Eye (tissue), 1 donor: Measurements from ENCODE around the gene PIK3C2G.
"Not testable (repeated sequence)": the region's sequence is repeated elsewhere in the genome, so short reads cannot be mapped to it uniquely, and the experiment has no call there.

Experiments
- DNase-seq: peaks from one replicate; pipeline ENCODE4 v3.0.0-alpha.2; 2015

Gene PIK3C2G, protein sequence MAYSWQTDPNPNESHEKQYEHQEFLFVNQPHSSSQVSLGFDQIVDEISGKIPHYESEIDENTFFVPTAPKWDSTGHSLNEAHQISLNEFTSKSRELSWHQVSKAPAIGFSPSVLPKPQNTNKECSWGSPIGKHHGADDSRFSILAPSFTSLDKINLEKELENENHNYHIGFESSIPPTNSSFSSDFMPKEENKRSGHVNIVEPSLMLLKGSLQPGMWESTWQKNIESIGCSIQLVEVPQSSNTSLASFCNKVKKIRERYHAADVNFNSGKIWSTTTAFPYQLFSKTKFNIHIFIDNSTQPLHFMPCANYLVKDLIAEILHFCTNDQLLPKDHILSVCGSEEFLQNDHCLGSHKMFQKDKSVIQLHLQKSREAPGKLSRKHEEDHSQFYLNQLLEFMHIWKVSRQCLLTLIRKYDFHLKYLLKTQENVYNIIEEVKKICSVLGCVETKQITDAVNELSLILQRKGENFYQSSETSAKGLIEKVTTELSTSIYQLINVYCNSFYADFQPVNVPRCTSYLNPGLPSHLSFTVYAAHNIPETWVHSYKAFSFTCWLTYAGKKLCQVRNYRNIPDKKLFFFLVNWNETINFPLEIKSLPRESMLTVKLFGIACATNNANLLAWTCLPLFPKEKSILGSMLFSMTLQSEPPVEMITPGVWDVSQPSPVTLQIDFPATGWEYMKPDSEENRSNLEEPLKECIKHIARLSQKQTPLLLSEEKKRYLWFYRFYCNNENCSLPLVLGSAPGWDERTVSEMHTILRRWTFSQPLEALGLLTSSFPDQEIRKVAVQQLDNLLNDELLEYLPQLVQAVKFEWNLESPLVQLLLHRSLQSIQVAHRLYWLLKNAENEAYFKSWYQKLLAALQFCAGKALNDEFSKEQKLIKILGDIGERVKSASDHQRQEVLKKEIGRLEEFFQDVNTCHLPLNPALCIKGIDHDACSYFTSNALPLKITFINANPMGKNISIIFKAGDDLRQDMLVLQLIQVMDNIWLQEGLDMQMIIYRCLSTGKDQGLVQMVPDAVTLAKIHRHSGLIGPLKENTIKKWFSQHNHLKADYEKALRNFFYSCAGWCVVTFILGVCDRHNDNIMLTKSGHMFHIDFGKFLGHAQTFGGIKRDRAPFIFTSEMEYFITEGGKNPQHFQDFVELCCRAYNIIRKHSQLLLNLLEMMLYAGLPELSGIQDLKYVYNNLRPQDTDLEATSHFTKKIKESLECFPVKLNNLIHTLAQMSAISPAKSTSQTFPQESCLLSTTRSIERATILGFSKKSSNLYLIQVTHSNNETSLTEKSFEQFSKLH (N-terminal part only)

DNA sequence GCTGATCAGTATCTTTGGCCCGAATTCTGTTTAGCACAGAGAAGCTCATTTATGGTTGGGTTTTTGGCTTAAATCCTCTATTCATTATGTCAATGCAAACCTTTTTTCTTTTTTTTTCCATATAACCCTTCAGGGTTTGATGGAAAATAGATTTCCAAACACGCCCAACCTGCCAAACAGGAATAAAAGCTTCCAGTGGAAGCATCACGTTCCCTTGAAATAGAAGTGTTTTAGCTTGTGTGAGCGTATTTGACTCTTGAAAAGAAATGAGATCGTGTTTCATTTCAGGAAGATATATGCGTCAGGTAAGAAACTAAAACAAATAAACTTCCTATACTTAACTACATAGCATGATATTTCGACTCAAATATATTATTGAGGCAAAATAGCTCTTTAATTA is at the start of gene PIK3C2G:
Gene PIK3C2G, plus strand, starts transcription at position 246 of the 400 bp plus-strand sequence. CDS start 20,564 bp downstream, outside the sequence.
- peak; percentile 51 for DNase-seq

DNA sequence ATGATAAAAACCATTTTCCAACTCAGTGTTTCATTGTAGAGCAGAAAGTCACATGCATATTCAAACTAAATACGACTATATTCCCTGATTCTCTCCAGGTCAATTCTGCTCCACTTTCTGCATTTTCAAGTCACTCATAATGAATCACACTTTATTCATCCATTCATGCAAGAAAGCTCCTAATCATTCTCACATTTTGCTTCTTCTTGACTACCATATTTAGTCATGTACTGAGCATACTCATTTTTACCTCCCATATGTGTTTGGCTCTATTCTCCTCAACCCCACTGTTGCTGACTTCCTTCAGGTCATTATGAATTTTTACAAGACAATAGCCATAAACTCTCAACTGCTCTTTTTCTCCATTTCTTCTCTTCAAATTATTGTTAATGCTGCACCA is 43.4 kb upstream of the PIK3C2G start:
- no peak for DNase-seq

DNA sequence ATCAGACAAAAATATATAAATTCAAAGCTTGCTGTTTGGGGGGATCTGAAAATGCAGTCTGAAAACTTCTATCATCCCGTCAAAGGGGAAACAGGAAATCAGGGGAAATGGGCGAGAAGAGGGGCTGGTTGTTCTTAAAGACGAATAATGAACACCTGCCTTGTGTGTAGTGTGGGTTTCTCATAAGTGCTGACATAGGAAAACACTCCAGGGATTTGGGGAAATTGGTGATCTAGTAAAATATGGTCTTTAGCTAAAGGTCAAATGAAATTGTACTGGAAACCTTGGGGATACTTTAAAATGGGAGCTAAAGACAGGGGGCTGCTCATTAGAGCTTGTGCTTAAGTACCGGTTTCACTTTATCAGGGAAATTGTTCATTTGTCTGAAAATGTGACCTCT is 39.6 kb upstream of the PIK3C2G start:
- no peak for DNase-seq

DNA sequence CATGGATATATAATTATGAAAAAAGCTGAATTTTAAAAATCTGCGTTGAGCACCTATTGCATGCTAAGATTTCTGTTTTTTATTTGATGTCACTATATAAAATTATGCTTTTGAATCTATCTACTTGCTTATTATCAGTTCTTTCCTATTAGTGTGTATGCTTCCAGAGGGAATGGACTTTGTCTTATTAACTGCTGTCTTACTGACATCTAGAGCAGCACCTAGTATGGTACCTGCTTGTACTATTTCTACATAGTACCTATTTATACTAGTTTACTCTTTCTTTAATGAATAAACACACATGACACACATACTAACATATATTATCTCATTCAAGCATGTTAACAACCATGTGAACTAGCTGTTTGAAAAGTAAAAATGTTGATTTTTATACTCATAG is 38.6 kb upstream of the PIK3C2G start:
- no peak for DNase-seq

DNA sequence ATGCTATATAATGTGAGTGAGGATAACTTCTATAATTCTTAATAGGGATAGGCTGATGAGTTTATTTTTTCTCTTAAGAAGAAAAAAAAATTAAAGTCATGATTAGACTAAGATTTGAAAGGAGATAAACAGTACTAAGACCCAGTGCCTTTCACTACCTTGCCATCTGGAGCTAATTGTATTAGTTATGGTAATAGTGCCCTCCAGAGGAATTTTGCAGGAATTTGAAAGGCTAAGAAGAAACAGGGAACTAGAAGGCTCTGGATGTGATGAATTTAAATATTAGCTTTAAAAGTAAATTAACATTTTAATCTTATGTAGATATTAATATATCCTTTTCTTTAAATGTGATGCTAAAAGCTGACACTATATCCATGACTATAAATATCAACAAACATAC is 36.6 kb upstream of the PIK3C2G start:
- peak; percentile 63 for DNase-seq

DNA sequence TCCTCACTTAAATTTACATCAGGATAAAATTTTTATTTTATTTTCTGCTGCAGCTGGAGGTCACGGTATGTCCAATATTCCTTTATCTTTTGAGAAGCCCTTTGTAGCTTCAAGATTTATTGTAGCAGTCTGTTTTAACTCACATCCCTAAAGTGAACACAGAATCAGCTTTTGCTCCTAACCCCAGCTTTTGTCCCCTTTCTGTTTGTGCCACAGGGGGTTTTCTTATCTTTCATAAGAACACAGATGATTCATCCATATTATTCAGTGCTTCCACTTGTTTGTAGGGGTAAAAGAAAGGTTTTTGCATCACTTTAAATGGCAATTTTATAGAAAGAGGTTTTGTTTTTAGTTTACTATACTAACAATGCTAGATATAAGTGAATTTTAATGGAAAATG is 21.8 kb upstream of the PIK3C2G start:
- no peak for DNase-seq

DNA sequence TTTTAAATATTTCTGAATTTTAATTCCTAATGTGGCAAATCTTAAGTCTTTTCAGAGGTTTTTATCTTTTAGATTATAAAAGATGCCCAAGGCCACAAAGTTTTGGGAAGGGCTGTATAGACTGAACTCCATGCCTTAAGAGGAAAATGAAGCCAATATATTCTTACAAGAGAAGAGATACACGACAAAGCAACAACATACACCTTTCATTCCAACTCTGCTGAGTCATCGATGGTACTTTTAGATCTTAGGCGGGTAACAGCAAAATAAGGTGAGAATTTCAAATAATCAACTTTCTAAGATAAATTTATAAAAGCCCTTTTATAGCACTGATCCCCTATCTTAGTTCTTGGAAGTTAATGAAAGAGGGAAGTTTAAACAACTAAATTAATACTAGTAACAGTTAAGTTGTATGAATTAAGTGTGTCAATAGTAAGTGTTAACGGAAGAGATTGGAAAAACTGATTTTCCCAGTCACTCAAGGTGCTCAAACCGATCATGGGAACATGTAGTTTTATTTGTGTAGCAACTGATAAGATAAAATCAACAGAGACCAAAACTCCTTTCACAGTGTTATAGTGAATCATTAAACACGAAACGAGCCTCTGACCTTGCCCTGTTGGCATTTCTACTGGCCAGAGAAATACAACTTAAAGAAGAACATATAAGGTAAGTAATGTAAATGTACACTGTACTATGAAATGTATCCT is 18.8 kb upstream of the PIK3C2G start:
- no peak for DNase-seq

DNA sequence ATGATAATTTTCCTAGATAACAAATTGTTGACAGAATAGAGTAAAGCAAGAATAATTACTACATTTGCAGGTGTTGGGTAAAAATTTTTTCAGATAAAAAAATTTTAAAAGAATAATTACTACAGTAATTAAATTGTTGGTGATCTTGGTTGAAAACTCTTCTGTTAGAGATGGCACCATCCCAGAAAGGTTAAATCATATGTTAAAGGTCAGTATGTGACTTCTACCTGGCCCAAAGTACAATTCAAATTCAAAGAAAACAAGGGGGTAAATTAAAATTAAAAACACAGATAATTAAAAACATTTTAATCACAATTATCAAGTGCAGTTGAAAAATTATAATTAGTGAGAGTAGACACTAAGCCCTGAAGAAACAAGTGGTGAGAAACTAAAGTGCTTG is 18.1 kb upstream of the PIK3C2G start:
- no peak for DNase-seq

DNA sequence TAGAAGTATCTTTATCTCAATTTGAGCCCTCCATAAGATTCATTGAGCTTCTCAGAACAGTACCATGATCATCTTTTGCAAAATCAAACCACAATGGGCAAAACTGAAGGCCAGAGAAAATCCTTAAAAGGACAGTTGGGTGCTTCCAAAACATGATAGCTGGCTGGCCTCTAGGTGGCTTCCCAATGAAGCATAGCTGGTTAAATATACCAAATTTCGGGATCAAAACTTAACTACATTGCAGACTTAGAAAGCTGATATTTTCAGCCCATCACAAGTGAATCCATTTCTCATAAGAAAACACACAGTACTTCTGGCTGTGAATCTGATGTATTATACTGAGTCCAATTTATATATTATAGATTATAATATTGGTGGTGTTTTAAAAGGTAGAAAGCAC is 15.3 kb upstream of the PIK3C2G start:
- no peak for DNase-seq

DNA sequence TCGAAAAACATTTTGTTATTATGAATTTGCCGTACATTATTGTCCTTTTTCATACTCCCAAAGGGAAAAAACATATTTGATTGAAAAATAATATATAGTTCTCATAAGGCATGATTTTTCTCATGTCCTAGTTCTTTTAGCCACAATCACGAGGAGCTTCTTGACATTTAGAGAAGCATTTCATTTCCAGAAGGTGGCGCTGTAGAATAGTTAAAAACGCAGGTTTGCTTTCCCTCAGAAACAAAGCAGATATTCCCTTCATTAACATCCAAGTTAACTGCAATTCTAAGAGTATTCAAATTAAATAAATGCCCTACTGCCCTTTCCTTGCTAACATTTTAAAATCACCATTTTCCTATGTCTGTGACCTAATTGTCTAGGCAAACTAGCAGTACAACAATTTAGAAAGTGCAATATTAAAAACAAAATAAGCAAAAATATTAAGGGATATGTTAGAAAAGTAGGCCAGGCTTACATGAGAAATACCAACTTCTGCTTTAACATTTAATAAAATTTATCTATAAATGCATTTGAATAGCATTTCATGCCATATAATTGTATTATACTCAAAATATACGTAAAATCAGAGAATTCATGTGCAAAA is 10.9 kb upstream of the PIK3C2G start:
- peak; percentile 91 for DNase-seq

DNA sequence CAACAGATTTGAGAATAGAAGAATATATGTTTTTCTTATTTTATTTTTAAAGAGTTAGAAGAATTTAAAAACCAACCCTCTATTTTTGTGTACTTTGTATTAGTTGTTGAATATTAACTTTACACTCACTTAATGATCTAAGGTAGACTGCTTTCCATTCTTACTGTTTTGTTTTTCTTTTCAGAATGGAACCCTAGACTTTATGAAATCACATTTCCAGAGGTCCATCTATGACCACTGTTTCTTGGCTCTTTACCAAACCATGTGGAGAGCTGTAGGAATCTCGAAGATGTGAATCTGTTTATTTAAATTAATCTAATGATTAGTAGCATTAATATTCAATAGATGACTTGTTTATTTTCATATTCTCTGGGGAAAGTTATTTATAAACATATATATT is 7.2 kb upstream of the PIK3C2G start:
- DNase-seq, result no peak

DNA sequence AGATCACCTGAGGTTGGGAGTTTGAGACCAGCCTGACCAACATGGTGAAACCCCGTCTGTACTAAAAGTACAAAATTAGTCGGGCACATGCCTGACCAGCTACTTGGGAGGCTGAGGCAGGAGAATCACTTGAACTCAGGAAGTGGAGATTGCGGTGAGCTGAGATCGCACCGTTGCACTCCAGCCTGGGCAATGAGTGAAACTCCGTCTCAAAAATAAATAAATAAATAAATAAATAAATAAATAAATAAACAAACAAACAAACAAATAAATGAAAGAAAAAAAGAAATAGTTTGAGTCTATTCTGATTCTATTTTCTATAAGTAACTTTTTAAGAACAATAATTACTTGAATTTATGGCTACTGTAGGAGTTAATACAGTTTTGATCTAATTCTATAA is 6.3 kb upstream of the PIK3C2G start:
- DNase-seq, result not testable (repeated sequence)

DNA sequence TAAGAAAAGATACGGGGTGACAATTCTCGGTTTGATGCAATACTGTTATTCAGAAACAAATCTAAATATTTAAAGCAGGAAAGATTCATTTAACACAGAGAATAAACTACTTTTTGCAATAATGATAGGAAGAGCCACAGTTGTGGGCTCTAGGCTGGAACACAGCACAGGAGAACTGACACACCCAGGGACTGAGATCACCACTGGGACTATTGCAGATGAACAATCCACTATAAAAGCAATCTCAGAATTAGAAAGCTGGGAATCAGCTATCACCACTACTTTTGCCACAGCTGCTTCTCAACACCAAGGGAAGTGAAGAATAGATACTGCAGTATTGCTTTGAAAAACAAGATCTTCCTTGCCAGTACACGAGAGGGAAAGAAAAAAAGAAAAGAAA is 4.1 kb upstream of the PIK3C2G start:
- DNase-seq, result no peak

DNA sequence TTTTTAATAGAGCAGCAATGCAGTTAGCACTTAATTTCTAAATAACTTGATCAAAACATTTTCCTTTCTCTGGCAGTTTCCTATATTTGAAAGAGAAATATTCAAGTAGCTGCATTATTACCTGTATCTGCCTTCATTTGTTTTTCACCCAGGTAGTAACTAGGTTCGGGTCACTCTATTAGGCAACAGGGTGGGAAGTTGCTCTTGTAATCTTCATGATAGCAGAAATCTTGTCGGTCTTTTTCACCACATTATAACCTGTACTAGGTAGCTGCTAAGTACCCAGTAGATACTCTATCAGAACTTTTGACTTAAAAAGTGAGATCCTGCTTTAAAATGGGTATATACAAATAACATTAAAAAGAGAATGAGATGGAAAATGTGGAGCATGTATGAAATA is 2.4 kb upstream of the PIK3C2G start:
- no peak for DNase-seq

DNA sequence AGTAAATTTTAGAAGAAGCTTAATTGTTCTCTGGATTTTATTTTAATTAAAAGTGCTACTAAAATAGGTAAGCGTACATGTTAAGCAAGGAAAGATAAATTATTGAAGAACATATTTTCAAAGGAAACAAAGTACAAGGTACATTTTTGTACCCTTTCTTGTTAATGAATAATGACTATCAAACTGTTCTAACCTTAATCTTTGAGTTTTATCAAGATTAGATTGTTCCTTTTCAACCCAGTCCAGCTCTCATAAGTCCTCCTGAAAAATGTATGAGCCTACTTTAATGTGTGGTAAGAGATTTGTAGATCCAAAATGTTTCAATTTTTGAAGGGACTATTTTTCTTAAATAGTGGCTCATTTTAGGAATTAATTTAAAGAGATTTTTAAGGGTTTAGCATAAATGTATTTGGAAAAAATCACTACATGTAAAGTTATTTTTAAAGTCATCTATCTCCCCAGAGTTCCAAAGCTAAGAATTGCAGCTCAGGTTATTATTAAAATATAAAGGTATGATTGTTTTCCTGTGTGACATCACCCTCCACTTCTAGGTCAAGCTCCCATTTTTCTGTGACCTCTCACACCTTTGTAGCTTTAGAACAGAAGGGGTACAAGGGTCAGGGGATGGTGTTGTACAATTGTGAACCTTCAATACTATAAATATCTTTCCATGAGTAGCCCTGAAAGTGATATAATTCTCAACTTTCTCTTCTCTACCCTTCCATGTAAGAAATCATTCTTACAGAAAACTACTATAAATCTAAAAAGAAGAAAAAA is 1.2 kb upstream of the PIK3C2G start:
- no peak for DNase-seq

DNA sequence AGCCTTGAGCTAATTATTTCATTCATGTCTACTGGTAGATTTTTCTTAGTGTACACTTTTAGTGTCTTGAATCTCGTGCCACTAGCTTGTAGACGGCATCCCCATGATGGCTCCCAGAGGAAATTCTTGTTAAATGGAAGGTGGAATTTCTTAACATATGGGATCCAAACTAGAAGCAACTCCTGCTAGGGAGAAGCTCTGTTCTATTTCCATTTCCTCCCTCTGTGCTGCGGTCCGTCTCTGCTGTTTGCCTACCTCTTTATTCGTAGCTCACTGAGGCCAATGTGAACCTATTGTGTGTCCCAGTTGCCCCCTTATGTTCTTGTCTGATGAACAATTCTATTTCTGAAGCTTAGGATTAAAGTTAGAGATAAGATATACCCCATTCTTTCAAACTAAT is 588 bp downstream of the PIK3C2G start:
- no peak for DNase-seq

DNA sequence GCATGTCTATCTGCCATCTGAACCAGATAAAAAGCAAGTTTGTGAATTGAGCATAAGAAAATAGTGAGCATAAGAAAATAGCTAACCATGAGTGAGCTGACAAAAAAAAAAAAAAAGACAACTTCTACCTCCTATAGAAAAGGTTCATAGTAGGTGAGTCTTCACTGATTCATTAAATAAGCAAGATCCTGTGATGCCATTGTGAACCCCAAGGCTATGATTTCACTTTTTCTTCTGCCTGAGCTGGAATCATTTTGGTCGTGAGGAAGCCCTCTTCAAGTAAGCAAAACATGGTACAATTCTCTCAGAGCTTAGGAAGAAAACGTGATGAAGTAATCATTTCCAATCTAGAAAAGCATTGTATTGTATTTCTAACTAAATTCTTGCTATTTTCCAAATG is 1.2 kb downstream of the PIK3C2G start:
- DNase-seq, result no peak

DNA sequence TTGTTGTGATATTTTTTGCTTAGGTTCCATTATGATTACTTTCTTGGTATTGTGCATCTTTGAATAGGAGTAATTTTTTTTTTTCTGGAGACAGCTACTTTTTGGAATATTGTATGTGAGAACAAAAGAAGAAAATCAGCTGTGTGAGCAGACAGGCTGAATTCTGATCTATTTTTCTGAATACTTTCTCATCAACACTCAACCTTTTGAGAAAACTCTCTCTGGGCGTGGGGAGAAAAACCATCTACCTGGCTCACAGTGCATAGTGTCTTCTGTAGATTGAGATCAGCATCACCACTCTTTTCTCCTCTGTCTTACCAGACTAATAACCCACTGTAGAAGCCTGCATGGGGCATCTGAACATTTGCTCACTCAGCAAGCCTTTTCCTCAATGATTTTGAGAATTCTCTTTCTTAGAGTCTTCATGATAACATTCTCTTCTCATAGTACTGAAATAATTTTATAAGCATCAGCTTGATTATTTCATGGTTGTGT is 3.3 kb downstream of the PIK3C2G start:
- no peak for DNase-seq

DNA sequence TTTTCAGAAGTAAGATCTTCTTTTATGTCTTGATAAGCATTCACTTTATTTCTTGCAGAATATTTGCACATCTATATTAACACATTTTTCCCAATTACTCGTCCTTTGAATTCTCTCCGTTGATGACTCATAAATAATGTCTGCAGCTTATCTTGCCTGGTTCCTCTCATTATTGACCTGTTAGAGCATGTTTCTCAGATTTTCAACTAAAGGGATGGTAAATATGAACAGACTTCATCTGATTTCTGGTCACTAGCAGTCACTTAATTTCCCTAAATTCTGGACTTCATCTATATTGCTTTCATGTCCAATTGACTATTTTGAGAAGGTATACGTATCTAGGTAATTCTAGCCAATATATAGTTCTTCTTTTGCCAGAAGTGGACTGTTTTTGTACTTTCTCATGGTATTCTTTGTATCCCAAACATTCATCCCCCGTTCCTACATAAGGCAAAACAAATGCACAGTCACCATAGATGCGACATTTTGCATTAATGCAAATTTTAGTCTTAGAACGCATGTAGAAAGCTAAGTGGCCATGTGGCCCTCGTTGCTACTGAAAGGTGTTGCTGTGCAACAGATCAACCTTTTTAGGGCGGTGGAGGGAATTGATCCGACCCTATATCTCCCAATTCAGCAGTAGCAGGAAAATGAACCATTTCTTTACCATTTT is 6.2 kb downstream of the PIK3C2G start:
- DNase-seq, result no peak

DNA sequence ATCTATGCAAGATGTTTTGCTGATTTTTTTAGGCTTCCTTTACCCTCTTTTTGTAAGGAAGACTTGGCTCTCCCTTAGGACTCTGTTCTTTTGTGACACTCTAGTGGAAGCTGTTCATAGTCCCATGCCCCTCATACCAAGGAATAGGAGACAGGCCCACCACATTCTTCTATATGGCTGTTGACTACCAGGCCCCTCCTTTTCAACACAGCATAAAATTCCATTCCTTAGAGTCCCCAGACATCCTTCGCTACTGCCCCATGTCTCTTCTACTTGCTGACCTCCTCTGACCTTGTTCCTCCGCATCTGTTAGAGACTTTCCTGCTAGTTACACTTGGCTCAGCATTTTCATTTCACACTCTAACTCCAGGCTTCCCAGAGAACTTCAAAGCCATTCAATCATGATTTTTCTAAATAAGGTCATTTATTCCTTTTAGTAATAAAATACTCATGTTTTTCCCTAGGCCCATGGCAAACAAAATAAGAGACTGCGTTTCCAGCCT is 9.7 kb downstream of the PIK3C2G start:
- DNase-seq, result no peak
